Ishikawa (cell line): ENCODE measurements around the gene ADGRG3.

Experiments used
- TAF1 ChIP-seq: IDR thresholded peaks from 2 replicates; pipeline ENCODE4 v1.6.1; 2012; ENCODE audit warnings: low read depth, mild to moderate bottlenecking
- YY1 ChIP-seq: IDR thresholded peaks from 2 replicates; pipeline ENCODE4 v1.6.1; 2012; ENCODE audit warnings: low read depth

- TF ChIP-seq TAF1 = no peak
- TF ChIP-seq YY1 = no peak
Observed at GRCh38 chr16:57643147-57643874, 24.8 kb upstream of the ADGRG3 start.
